Immature natural killer cell (primary cell): Measurements from ENCODE around the gene ALG9. TPM values are rescaled to one million over a fixed set of nuclear protein-coding genes. Genes with fewer than 3 reads are reported as not detected.

Experiments
- DNase-seq, 3 donors: peaks; one replicate each; pipeline ENCODE4 v3.0.0; 2022; ENCODE audit warnings: mixed read lengths in 1 of 3
- H3K27ac Mint-ChIP-seq, 6 donors: one replicate each; pipeline ENCODE4 v1.8.0; 2020; ENCODE audit warnings: mixed read lengths in 6 of 6, mild to moderate bottlenecking in 5 of 6, inconsistent platforms in 4 of 6, moderate library complexity in 3 of 6
- H3K27me3 Mint-ChIP-seq, 3 donors: one replicate each; pipeline ENCODE4 v1.8.0; 2020 to 2021; ENCODE audit warnings: low read depth in 3 of 3, mild to moderate bottlenecking in 3 of 3, mixed read lengths in 3 of 3, moderate library complexity in 3 of 3, inconsistent platforms in 1 of 3
- H3K36me3 Mint-ChIP-seq, 3 donors: one replicate each; pipeline ENCODE4 v1.8.0; 2020; ENCODE audit warnings: mixed read lengths in 3 of 3, inconsistent platforms in 2 of 3, mild to moderate bottlenecking in 2 of 3
- H3K4me1 Mint-ChIP-seq, 2 donors: one replicate each; pipeline ENCODE4 v1.8.0; 2020; ENCODE audit warnings: inconsistent platforms in 2 of 2, mild to moderate bottlenecking in 2 of 2, mixed read lengths in 2 of 2, moderate library complexity in 1 of 2
- H3K4me3 Mint-ChIP-seq, 5 donors: one replicate each; pipeline ENCODE4 v1.8.0; 2020; ENCODE audit warnings: mild to moderate bottlenecking in 5 of 5, mixed read lengths in 5 of 5, inconsistent platforms in 3 of 5, moderate library complexity in 3 of 5
- H3K9me3 Mint-ChIP-seq, 6 donors: one replicate each; pipeline ENCODE4 v1.8.0; 2020; ENCODE audit warnings: mild to moderate bottlenecking in 6 of 6, mixed read lengths in 6 of 6, inconsistent platforms in 4 of 6, moderate library complexity in 3 of 6
- polyA plus RNA-seq, 3 donors: library from polyadenylated mRNA; unstranded; fragments of 300-500 nt; fragmentation: Illumina TruSeq; gene quantifications; one replicate each; pipeline ENCODE4 v1.2.3, GENCODE V29; 2021

ALG9 gene, protein sequence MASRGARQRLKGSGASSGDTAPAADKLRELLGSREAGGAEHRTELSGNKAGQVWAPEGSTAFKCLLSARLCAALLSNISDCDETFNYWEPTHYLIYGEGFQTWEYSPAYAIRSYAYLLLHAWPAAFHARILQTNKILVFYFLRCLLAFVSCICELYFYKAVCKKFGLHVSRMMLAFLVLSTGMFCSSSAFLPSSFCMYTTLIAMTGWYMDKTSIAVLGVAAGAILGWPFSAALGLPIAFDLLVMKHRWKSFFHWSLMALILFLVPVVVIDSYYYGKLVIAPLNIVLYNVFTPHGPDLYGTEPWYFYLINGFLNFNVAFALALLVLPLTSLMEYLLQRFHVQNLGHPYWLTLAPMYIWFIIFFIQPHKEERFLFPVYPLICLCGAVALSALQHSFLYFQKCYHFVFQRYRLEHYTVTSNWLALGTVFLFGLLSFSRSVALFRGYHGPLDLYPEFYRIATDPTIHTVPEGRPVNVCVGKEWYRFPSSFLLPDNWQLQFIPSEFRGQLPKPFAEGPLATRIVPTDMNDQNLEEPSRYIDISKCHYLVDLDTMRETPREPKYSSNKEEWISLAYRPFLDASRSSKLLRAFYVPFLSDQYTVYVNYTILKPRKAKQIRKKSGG
- polyA plus RNA-seq: 10 to 100 TPM in 2 of 3 donors, 1 to 10 TPM in 1; 7.1 to 12.9 (median 11.4) TPM

DNA sequence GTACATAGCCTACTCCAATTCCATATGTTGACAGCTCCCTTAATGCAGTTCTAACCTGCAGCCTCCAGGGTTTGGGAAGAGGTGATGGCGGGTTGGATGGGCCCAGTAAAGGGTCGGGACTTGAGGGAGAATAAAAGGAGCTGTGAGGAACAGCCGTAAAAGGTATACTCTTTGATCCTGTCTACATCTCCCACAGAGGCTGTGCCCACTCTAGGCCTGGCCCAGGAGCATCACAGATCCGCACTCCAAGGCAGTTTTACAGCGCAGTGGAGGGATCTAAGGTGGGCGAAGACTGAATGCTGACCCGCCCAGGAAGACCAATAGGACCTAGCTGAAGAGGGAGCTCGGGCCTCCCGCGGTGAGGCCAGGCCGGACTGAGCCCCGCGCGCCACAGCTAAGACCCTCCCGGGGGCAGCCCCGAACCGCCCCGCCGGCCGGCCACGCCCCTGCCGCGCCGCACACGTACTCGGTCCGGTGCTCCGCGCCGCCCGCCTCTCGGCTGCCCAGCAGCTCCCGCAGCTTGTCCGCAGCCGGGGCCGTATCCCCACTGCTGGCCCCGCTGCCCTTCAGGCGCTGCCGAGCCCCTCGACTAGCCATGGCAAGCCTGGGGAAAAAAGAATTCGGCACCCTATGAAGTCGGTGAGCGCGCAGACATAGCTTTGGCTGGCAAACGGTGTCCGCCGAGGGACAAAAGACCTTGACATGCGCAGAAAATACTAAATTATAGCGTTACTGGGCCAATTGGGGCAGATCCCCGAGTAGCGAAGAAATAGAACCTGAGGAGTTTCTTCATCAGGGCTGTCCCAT lies at the start of gene ALG9:
Gene ALG9 (minus strand): TSS at position 696 of the 807 bp plus-strand sequence. CDS start 99 bp downstream, at position 597.
- Mint-ChIP-seq H3K4me1 (peaks cover 18 to 35% of the 10 kb centered on the region in 2 donors), H3K27me3 (peaks cover 5 to 14% (median 12%) of the 10 kb centered on the region in 3 donors), H3K9me3 (no peaks in the 10 kb centered on the region), H3K27ac (peak within 1 kb of the TSS; percentile 91 to 96 (median 94)), H3K4me3 (peak within 1 kb of the TSS; percentile 91 to 95 (median 93)), H3K36me3 (peaks cover 16 to 31% (median 20%) of the 10 kb centered on the region in 3 donors)
- peak; percentile 86 to 88 (median 87) for DNase-seq

DNA sequence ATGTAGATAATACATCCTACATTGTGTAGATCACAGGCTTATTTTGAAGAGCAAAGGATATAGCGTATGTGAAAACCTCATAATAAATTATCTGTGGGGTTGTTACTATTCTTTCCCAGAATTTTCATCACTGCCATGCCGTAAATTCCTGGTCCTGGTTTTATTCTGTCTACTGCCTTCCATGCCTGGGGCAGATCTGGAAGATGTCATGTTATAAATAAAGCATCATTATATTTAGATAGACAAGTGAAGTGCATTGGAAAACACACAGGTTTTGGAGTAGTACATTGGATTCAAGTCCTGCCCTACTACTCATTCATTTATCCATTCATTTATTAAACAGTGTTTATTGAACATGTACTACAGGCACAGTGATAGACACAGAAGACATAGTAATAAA lies 49.5 kb upstream of the ALG9 start:
- Mint-ChIP-seq H3K36me3 (peaks cover 0 to 4% (median 0%) of the 10 kb centered on the region in 3 donors), H3K4me1 (peaks cover 3 to 4% of the 10 kb centered on the region in 2 donors), H3K4me3 (no peak overlapping the region), H3K27me3 (peaks cover 3 to 10% (median 8%) of the 10 kb centered on the region in 3 donors), H3K27ac (no peak overlapping the region), H3K9me3 (peaks cover 0 to 1% (median 0%) of the 10 kb centered on the region in 6 donors)
- no peak for DNase-seq

DNA sequence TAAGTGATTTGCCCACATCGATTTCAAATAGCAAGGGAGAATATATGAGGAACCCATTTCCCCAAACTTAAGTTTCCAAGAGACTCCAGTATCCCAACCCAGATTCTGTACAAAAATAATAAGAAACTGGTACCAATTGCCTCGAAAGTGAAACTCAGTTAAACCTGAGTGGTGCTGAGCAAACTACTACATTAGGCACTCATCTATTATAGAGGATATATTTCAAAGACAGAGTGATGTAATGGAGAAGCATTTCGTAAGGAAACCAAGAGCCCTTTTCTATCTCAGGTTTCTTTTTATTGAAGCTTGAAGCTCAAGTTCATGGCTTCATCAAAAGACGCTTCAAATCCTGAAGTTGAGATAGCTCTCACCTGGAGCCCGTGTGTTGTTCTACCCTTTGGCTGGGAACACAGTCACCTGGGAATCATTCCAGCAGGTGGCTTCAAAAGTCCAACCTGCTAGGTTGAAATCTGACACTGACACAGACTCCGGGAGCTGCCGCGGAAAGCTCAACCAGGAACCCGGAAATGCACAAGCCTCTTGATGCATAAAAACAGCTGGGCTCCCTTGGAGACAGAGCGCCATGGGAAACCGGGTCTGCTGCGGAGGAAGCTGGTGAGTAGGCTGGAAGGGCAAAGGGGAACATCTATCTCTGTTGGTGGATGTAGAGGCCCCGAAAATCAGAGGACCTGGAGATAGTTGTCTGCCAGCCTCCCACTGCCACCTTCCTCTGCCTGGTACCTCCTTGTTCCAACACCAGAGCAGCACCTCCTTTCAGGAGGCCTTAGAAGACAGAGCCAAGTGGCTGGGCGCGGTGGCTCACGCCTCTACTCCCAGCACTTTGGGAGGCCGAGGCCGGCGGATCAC lies 47.2 kb upstream of the ALG9 start, which contains the start of gene C11orf52:
Gene C11orf52 (plus strand): TSS at position 524 of the 867 bp plus-strand sequence. CDS start 60 bp downstream, at position 584.
- Mint-ChIP-seq H3K36me3 (peaks cover 0 to 4% (median 0%) of the 10 kb centered on the region in 3 donors), H3K4me1 (no peaks in the 10 kb centered on the region), H3K27me3 (peaks cover 7 to 13% (median 9%) of the 10 kb centered on the region in 3 donors), H3K9me3 (peaks cover 0 to 1% (median 0%) of the 10 kb centered on the region in 6 donors), H3K27ac (no peak within 1 kb of the TSS), H3K4me3 (no peak within 1 kb of the TSS)
- no peak for DNase-seq

DNA sequence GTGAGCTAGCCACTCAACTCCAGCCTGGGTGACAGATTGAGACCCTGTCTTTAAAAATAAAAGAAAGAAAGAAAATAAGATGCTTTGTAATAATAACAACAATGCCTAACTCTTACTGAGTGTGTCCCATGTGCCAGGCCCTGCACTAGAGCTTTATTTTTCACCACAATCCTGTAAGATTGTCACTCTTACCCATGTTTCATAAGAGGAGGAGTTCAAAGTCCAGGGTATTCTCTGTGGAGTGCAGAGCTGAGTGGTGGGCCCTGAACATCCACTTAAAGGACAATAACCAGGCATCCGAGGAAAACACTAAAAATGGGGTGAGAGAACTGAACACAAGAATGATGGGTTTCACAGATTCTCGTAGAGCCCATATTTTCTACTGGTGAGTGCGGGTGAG lies 46.4 kb upstream of the ALG9 start:
- Mint-ChIP-seq H3K27me3 (peaks cover 7 to 15% (median 8%) of the 10 kb centered on the region in 3 donors), H3K36me3 (peaks cover 0 to 4% (median 0%) of the 10 kb centered on the region in 3 donors), H3K27ac (no peak overlapping the region), H3K4me1 (no peaks in the 10 kb centered on the region), H3K4me3 (no peak overlapping the region), H3K9me3 (peaks cover 0 to 1% (median 0%) of the 10 kb centered on the region in 6 donors)
- no peak for DNase-seq

DNA sequence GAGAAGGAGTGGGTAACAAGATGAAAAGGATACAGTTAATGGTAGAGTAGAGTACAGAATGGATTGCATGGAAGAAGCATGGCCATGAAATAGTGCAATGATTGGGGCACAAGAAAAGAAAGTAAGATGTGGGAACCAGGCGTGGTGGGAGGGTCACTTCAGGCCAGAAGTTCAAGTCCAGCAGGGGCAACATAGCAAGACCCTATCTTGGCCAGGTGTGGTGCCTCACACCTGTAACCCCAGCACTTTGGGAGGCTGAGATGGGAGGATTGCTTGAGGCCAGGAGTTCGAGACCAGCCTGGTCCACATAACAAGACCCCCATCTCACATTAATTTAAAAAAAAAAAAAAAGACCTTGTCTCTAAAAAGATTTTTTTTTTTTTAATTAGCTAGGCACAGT lies 45.9 kb upstream of the ALG9 start:
- no peak for DNase-seq
- H3K9me3 Mint-ChIP-seq: peaks cover 0 to 1% (median 0%) of the 10 kb centered on the region in 6 donors
- no peak overlapping the region for H3K27ac Mint-ChIP-seq
- H3K36me3 Mint-ChIP-seq: peaks cover 0 to 4% (median 0%) of the 10 kb centered on the region in 3 donors
- no peaks in the 10 kb centered on the region for H3K4me1 Mint-ChIP-seq
- H3K4me3 Mint-ChIP-seq: no peak overlapping the region
- H3K27me3 Mint-ChIP-seq: peaks cover 7 to 15% (median 8%) of the 10 kb centered on the region in 3 donors

DNA sequence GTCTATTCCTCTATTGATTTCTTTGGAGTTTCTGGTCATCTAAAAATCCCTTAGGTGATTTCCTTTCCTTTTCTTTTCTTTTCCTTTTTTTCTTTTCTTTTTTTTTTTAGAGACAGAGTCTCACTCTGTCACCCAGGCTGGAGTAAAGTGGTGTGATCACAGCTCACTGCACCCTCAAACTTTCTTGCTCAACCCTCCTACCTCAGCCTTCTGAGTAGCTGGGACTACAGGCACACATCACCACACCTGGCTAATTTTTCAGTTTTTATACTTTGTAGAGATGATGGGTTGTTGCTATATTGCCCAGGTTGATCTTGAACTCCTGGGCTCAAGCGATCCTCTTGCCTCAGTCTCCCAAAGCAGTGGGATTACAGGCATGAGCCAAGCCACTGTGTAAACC lies 45.4 kb upstream of the ALG9 start:
- Mint-ChIP-seq H3K36me3 (peaks cover 0 to 4% (median 0%) of the 10 kb centered on the region in 3 donors), H3K9me3 (peaks cover 0 to 1% (median 0%) of the 10 kb centered on the region in 6 donors), H3K27me3 (peaks cover 7 to 16% (median 8%) of the 10 kb centered on the region in 3 donors), H3K4me1 (no peaks in the 10 kb centered on the region), H3K27ac (no peak overlapping the region), H3K4me3 (no peak overlapping the region)
- no peak for DNase-seq

DNA sequence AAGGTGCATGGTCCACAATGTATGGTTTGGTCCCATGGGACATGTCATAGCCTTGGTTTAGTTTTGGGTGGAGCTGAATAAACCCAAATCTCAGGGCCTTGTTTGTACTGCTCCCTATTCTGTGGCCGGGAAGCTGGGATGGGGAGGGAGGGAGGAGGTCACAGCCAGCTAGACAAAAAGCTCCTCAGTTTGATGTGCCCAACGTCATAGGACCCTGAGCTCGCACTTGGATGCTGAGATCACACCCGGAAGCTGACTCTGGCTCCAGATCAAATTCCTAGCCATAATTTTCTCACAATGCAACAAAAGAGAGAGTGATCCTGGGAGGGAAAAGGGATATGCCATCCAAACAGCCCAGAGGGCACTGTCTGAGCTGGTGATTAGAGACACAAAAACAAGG lies 42.6 kb upstream of the ALG9 start:
- DNase-seq: no peak
- H3K27me3 Mint-ChIP-seq: peaks cover 15 to 18% (median 16%) of the 10 kb centered on the region in 3 donors
- no peaks in the 10 kb centered on the region for H3K4me1 Mint-ChIP-seq
- H3K27ac Mint-ChIP-seq: no peak overlapping the region
- H3K4me3 Mint-ChIP-seq: no peak overlapping the region
- H3K36me3 Mint-ChIP-seq: peaks cover 0 to 4% (median 0%) of the 10 kb centered on the region in 3 donors
- peaks cover 0 to 4% (median 0%) of the 10 kb centered on the region in 6 donors for H3K9me3 Mint-ChIP-seq

DNA sequence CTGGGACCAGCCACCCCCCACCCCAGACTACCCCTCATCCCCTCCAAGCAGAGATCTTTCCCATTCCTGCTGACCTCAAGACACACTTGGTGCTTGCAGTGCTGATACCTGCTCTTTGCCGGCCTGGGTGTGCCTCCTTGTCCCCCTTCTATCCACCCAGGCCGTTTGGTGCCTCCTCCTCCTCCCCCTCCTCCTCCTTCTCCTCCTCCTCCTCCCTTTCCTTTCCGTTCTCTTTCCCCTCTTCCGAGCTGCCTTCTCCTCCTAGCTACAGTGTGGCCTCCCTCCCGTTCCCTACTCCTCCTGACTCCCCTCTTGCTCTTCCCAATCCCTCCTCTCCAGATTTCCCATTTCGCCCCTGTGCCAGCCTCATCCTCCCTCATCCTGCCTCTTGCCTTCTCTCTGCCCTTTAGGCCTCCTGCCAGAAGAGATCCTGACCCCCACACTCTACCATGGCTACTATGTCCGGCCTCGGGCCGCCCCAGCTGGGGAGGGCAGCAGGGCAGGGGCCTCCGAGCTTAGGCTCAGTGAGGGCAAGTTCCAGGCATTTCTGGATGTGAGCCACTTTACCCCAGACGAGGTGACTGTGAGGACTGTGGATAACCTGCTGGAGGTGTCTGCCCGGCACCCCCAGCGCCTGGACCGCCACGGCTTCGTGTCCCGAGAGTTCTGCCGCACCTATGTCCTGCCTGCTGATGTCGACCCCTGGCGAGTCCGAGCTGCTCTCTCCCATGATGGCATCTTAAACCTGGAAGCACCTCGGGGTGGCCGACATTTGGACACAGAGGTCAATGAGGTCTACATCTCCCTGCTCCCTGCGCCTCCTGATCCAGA lies 41.9 kb upstream of the ALG9 start:
- Mint-ChIP-seq H3K9me3 (peaks cover 0 to 4% (median 0%) of the 10 kb centered on the region in 6 donors), H3K36me3 (peaks cover 0 to 4% (median 0%) of the 10 kb centered on the region in 3 donors), H3K27me3 (peaks cover 15 to 18% (median 16%) of the 10 kb centered on the region in 3 donors), H3K4me1 (no peaks in the 10 kb centered on the region), H3K4me3 (no peak overlapping the region), H3K27ac (no peak overlapping the region)
- DNase-seq: no peak

DNA sequence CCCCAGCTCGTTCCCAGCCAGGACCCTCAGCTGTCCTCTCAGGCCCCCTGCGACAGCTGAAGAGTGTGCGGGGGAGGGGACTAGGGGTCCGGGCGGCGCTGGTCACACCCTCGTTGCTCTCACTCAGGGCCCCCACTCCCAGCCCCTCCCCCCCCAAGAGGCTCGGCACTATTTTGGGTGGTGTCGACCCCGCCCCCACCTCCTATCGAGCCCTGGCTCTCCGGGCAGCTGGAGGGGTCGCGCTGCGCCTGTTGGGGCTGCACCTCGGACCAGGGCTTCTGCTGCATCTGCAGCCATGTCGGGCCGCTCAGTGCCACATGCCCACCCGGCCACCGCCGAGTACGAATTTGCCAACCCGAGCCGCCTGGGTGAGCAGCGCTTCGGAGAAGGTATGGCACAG lies 41.2 kb upstream of the ALG9 start, which contains the start of gene HSPB2:
Gene HSPB2 (plus strand): TSS at position 200 of the 400 bp plus-strand sequence. CDS start 96 bp downstream, at position 296.
- Mint-ChIP-seq H3K9me3 (peaks cover 0 to 4% (median 0%) of the 10 kb centered on the region in 6 donors), H3K4me1 (no peaks in the 10 kb centered on the region), H3K4me3 (no peak within 1 kb of the TSS), H3K27me3 (peaks cover 16 to 18% (median 16%) of the 10 kb centered on the region in 3 donors), H3K27ac (no peak within 1 kb of the TSS), H3K36me3 (peaks cover 0 to 4% (median 0%) of the 10 kb centered on the region in 3 donors)
- DNase-seq: no peak

DNA sequence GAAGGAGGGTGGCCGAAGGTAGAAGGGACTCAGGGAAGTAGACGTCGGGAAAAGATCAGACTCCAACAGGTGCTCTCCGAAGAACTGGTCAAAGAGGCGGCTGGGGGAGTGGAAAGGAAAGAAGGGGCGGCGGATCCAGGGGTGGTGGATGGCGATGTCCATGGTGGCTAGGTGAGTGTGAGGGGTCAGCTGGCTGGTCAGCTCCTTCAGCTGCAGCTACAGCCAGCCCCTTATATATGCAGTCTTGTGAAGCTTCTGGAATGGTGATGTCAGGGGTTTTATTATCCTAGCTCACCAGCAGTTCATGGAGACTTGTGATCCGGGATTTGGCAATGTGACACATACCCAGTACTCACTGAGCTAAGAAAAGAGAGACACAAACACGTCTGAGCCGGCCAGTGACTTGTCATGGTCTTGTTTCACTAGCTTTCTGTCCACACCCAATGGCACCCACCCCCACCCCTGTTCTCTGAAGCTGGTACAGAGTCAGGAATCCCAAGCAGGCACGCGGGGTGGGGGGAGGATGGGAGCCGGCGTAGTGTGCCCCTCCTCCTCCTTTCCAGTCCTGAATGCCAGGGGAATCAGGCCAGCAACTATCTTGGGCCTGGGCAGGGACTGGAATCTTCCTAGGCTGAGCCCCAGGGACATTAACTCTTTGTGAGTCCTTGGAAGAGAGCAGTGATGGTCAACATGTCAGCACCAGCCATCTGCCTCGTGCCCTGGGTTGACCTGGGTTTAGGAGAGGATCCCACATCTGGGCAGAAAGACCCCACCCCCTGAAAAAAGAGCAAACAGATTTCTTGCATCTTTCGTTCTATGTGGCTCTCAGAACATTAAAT lies 40.4 kb upstream of the ALG9 start, which contains the start of gene CRYAB:
Gene CRYAB (minus strand): TSS at position 208 of the 839 bp plus-strand sequence. CDS start 46 bp downstream, at position 162.
- peaks cover 16 to 18% (median 17%) of the 10 kb centered on the region in 3 donors for H3K27me3 Mint-ChIP-seq
- no peak within 1 kb of the TSS for H3K27ac Mint-ChIP-seq

More for the DNA sequence above, 40.4 kb upstream of the ALG9 start, which contains the start of gene CRYAB:
- no peak within 1 kb of the TSS for H3K4me3 Mint-ChIP-seq
- H3K36me3 Mint-ChIP-seq: no peaks in the 10 kb centered on the region
- peaks cover 0 to 4% (median 0%) of the 10 kb centered on the region in 6 donors for H3K9me3 Mint-ChIP-seq
- no peak for DNase-seq
- H3K4me1 Mint-ChIP-seq: no peaks in the 10 kb centered on the region
